ENCODE data around the gene GALR1. TPM values are rescaled to one million over a fixed set of nuclear protein-coding genes. Genes with fewer than 3 reads are reported as not detected.
A peak's percentile ranks its signal among the peaks of the same experiment; 100 is the strongest.

GALR1 gene
- total and polyA plus RNA-seq, 2 experiments from 2014 or later = 0.07 TPM; not detected in 1

DNA sequence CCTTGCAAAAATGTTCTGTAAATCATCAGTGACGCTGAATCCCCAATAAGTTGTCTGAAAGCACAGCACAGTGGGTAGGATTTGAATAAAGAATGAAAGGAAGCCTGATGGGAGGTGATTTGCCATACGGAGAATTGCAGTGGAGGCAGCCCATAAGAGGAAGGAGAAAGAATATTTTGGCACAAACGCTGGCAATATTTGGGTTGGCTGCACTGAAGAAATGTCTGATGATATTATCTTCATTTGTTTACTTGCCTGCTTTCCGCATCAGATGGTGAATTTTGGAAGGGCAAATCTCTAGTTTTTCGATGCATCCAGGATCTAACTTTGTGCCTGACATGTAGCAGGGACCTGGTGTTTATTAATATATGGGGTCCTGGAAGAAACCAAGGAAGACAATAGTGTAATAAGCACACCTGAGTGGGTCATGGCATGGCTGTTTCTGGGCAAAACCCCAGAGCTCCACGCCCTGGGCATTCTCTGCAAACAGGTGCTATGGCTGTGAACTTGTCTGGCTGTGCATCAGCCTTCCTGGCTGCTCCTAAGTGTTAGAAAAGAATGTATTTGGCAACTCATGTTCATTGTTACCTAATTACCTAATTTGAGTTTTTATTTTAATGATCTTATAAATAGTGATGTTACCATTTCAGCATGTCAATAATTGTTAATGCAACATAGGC, 5.9 kb downstream of the GALR1 start:
- H3K4me1 ChIP-seq (ENCODE audit: insufficient read depth) = no peaks in the 10 kb centered on the region
- DNase-seq (ENCODE audit: low spot score) = no peak
- TF ChIP-seq EZH2phosphoT487 (IDR thresholded peaks at IDR 0.05; ENCODE audit: low read depth, severe bottlenecking, unreplicated experiment) = no peak
- TF ChIP-seq EZH2 (IDR thresholded peaks at IDR 0.05; ENCODE audit: borderline replicate concordance) = no peak
- TF ChIP-seq, protein P1, sequence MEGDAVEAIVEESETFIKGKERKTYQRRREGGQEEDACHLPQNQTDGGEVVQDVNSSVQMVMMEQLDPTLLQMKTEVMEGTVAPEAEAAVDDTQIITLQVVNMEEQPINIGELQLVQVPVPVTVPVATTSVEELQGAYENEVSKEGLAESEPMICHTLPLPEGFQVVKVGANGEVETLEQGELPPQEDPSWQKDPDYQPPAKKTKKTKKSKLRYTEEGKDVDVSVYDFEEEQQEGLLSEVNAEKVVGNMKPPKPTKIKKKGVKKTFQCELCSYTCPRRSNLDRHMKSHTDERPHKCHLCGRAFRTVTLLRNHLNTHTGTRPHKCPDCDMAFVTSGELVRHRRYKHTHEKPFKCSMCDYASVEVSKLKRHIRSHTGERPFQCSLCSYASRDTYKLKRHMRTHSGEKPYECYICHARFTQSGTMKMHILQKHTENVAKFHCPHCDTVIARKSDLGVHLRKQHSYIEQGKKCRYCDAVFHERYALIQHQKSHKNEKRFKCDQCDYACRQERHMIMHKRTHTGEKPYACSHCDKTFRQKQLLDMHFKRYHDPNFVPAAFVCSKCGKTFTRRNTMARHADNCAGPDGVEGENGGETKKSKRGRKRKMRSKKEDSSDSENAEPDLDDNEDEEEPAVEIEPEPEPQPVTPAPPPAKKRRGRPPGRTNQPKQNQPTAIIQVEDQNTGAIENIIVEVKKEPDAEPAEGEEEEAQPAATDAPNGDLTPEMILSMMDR (IDR thresholded peaks at IDR 0.05; ENCODE audit: poor library complexity) = no peak
- no peaks in the 10 kb centered on the region for H3K9me3 ChIP-seq (ENCODE audit: low read depth)
- H3K9me2 ChIP-seq (replicated peaks; ENCODE audit: insufficient read depth) = no peaks in the 10 kb centered on the region
- H3K79me2 ChIP-seq = no peaks in the 10 kb centered on the region
- no peaks in the 10 kb centered on the region for H3K36me3 ChIP-seq (replicated peaks; ENCODE audit: insufficient read depth, low read depth)
- H4K20me1 ChIP-seq (ENCODE audit: insufficient read depth, poor library complexity, severe bottlenecking) = no peaks in the 10 kb centered on the region
- WGBS (ENCODE audit: low lambda C conversion rate, missing lambda C conversion rate) = 64% methylated on average over 6 of the region's 6 CpGs
- no peak overlapping the region for H3K4me2 ChIP-seq
- H3K4me3 ChIP-seq = no peak overlapping the region
- peaks cover 47% of the 10 kb centered on the region for H3K27me3 ChIP-seq
- H3K27ac ChIP-seq = no peak overlapping the region
- H2AFZ ChIP-seq = no peak overlapping the region

DNA sequence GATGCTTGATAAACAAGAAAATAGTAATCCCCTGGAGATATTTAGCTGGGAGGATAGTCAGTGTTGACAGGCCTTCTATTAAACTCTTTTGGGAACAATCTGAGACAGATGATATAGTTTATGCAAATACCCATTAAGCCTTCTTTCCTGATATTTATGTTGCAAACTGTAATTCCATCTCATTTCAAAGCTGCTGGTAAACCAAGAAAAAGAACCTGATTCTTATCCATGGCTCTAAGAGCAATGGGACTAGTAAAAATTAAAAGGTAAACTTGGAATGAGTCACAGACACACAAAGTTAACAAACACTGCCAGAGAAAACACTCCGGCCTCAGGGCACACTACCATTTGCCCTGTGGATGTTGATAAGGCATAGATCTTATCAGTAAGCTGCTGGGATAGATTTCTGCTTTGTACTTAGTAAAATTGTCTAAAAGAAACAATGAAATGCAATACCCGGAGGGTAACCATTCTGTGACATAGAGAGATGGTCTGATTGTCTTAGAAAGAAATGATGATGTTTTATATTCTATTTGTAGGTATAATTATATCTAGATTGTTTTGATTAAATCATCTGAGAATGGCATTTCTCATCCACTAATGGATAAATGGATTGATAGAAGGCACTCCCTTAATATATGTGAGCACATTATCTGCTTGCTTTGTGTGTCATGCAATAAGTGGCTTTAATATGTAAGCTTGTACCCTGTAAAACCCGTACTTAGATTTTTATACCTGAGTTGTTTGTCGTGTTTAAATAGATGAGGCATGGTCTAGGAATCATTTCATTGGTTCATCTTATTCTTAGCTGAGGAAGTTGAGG, 13.2 kb downstream of the GALR1 start:
- Histone ChIP-seq H3K9me3 (ENCODE audit: low read depth) (no peaks in the 10 kb centered on the region), H2AFZ (no peak overlapping the region), H3K27ac (peak overlapping the region; percentile 47), H3K4me1 (ENCODE audit: insufficient read depth) (peaks cover 7% of the 10 kb centered on the region), H3K36me3 (replicated peaks; ENCODE audit: insufficient read depth, low read depth) (no peaks in the 10 kb centered on the region), H3K9me2 (replicated peaks; ENCODE audit: insufficient read depth) (no peaks in the 10 kb centered on the region), H3K4me2 (no peak overlapping the region), H4K20me1 (ENCODE audit: insufficient read depth, poor library complexity, severe bottlenecking) (no peaks in the 10 kb centered on the region), H3K4me3 (no peak overlapping the region), H3K27me3 (no peaks in the 10 kb centered on the region), H3K79me2 (no peaks in the 10 kb centered on the region)
- TF ChIP-seq, protein P1 (IDR thresholded peaks at IDR 0.05; ENCODE audit: poor library complexity) = no peak
- TF ChIP-seq EZH2 (IDR thresholded peaks at IDR 0.05; ENCODE audit: borderline replicate concordance) (no peak), EZH2phosphoT487 (IDR thresholded peaks at IDR 0.05; ENCODE audit: low read depth, severe bottlenecking, unreplicated experiment) (no peak)
- DNase-seq (ENCODE audit: low spot score) = peak; percentile 39
- 18% methylated on average over 4 of the region's 4 CpGs for WGBS (ENCODE audit: low lambda C conversion rate, missing lambda C conversion rate)

DNA sequence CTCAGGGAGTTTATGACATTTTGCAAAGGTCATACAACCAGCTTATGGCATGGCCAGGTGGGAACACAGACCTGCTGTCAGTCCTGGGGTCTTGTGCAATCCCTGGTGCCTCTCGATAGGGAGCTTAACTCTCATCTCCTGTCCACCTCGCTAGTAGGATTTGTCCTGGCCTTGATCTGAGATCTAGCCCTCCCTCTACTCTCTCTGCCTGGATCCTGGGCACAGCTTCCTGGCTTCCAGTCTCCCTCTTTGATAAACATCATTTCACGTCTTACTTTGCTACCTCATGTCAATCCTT, 13.8 kb downstream of the GALR1 start:
- H3K27ac ChIP-seq = peak overlapping the region; percentile 47
- TF ChIP-seq, protein P1 (IDR thresholded peaks at IDR 0.05; ENCODE audit: poor library complexity) = no peak
- TF ChIP-seq EZH2 (IDR thresholded peaks at IDR 0.05; ENCODE audit: borderline replicate concordance) = no peak
- TF ChIP-seq EZH2phosphoT487 (IDR thresholded peaks at IDR 0.05; ENCODE audit: low read depth, severe bottlenecking, unreplicated experiment) = no peak
- H2AFZ ChIP-seq = no peak overlapping the region
- no peaks in the 10 kb centered on the region for H3K27me3 ChIP-seq
- H3K9me3 ChIP-seq (ENCODE audit: low read depth) = no peaks in the 10 kb centered on the region
- no peaks in the 10 kb centered on the region for H3K9me2 ChIP-seq (replicated peaks; ENCODE audit: insufficient read depth)
- 41% methylated on average over 3 of the region's 3 CpGs for WGBS (ENCODE audit: low lambda C conversion rate, missing lambda C conversion rate)
- H3K4me1 ChIP-seq (ENCODE audit: insufficient read depth) = peaks cover 7% of the 10 kb centered on the region
- H3K4me2 ChIP-seq = no peak overlapping the region
- H3K4me3 ChIP-seq = no peak overlapping the region
- no peaks in the 10 kb centered on the region for H4K20me1 ChIP-seq (ENCODE audit: insufficient read depth, poor library complexity, severe bottlenecking)
- no peaks in the 10 kb centered on the region for H3K36me3 ChIP-seq (replicated peaks; ENCODE audit: insufficient read depth, low read depth)
- H3K79me2 ChIP-seq = no peaks in the 10 kb centered on the region
- DNase-seq (ENCODE audit: low spot score) = no peak

Data from hepatocyte (in vitro differentiated cells).